Central memory CD4-positive, alpha-beta T cell (primary cell): Measurements from ENCODE around the gene KRT16.
"Not testable (repeated sequence)": the region's sequence is repeated elsewhere in the genome, so short reads cannot be mapped to it uniquely, and the experiment has no call there.

Source experiments
- DNase-seq: peaks from one replicate; pipeline ENCODE4 v3.0.0; 2022

Gene KRT16

DNA sequence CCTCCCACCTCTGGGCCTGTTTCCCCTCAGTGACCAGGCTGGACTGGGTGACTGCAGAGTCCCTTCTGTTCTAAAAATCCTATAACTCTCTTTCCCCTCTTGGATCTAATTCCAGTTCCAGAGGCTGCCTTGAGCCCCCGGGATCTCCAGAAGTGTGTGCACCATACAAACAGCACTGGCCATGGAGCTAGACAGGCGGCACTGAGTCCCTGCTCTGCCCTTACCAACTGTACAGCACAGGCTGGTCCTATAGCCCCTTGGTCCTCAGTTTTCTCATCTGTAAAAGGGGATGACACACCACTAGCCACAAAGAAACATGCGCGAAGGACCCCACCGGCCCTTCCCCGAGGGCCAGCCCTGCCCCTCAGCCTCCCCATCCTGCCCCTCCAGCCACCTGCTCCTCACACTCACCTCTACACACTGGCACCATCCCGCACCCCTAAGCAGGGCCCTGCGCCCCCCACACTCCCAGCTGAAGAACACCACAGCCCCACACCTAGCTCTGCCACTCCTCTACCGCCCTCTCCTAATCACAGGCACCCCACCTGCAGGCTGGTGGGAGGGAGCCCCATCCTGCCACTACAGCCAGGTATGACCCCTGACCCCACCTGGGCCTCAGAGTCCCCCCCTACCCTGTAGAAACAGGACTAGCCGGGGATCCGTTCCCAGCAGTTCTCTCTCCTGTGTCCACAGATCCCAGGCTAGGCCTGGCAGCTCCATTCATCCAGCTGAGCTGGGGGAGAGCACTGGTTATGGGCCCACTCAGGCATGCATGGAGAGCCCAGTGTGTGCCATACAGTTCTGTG, 913 bp upstream of the KRT16 start:
- DNase-seq, result no peak

GRCh38 chr17:41610965-41611640, 1.5 kb downstream of the KRT16 start:
- no peak for DNase-seq

DNA sequence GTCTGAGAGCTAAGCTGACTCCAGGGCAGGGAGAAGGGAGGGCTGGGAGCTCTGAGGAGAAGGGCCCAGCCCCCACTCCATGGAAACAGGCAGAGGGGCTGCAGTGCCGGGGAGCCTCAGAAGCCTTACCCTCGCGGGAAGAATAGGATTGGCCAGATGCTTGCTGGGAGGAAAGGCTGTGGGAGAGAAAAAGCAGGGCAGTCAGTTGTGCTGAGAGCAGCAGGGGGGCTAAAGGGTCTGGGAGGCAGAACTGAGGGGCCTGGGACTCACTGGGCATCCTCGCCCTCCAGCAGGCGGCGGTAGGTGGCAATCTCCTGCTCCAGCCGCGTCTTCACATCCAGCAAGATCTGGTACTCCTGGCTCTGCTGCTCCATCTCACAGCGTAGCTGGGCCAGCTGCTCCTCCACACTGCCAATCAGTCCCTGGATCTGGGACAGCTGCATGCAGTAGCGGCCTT, 2.5 kb downstream of the KRT16 start:
- not testable (repeated sequence) for DNase-seq

DNA sequence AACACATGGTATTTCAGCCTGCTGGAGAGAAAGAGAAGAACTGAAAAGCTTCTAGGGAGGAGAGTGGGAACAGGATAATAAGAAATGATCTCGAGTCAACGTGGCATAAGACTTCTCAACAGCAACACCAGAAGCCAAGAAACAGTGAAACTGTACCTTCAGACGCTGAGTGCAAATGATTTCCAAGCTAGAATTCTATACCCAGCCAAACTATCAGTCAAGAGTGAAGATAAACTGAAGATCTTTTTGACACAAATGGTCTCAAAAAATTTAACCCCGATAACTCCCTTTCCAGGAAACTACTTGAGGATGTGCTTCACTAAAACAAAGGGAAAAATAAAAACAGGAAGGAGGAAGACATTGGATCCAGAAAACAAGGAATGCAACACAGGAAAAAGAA, 5.6 kb downstream of the KRT16 start:
- DNase-seq, result not testable (repeated sequence)

- DNase-seq, result no peak
Measured at GRCh38 chr17:41602524-41602923, 10.0 kb downstream of the KRT16 start.

DNA sequence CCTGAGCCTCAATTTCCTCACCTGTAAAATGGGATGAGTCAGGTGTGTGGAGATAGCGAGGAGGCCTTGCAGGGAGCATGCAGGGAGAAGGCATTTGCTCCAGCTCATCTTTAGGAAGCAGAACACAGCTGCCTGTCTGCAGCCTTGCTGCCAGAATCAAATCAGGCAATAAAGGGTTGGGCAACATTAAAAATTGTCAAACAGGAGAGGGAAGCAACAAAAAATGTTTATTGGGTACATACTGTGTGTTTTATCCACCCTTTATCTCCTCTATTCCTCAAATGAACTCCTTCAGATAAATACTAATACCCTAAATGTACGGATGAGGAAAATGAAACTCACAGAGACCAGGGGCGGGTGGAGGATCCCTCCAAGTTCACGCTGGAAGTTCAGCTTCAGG, 12.2 kb downstream of the KRT16 start:
- DNase-seq, result no peak

DNA sequence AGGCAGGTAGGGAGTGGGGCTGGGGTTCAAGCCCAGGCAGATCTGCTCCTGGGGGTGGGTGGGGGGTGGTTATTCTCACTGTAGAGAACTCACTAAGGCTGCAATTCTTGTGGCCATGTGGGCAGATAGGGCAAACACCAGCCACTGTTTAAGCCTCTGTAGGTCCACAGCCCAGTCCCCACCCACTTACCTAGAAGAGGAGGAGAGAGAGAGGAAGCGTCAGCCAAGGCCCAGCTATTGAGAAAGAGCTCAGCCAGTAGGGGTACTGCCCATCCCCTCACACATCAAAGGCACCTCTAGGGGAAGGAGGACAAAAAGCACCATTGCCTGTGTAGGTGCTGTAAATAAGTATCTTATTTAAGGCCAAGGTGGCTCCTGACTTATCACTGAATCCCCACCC, 12.9 kb downstream of the KRT16 start:
- no peak for DNase-seq

DNA sequence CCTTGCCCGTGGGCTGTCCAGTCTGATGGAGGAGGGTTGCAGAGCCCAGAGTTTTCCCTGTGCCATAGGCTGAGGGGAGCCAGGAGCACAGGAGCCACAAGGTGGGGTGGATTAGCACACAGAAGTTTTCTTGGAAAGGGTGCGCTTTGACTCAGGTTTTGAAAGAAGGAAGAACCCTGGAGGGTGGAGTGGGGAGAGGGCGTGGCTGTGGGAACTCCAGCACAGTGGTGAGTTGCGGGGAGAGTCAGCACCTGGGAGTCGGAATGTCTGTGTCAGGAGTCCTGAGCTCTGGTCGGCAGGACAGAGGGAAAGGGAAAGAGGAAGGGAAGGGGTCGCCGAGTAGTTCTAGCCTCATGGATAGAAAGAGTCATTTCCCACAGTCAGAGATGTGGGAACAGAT, 17.0 kb downstream of the KRT16 start:
- DNase-seq, result no peak

DNA sequence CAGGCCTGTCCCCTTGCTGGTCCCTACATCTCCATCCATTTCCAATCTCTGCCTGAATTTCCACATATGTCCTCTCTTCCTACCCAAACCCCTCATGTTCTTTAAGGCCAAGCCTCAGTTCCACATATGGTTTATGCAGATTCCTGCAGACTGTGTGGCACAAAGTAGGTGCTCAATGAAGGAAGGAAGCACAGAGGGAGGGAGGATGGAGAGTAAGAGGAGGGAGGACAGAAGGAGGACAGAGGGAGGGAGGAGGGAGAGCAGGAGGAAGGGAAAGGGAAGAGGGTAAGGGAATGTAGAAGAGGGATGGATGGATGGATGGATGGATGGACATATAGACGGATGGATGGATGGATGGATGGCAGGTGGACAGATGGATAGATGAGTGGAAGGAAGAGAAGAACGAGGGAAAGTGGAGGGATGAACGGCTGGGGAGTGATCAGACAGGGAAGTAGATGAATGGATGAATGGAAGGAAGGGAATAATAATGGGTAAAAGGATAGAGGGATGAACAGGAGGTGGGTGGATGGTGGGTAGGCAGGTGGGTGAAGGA, 18.1 kb downstream of the KRT16 start:
- no peak for DNase-seq

GRCh38 chr17:41593306-41593981, 19.1 kb downstream of the KRT16 start:
- DNase-seq, result no peak

GRCh38 chr17:41592601-41593305, 19.8 kb downstream of the KRT16 start:
- DNase-seq, result no peak

DNA sequence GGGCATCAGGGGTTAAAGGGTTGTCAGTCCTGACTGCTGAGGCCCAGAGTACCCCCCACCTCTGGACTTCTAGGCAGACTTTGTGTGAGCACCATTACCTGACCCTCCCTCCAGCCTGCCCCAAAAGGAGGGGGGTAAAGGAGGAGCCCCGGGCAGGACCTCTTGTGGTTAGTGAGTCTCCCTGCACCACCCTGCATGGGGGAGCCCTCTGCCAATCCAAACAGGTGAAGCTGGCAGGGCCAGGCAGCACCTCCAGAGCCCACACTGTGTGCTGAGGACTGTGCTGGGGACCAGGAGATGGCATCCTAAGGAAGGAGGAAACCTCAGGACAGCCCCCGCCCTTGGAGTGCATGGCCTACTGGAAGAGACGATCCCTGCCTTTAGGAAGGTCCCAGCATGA, 23.3 kb downstream of the KRT16 start:
- no peak for DNase-seq

GRCh38 chr17:41588126-41588810, 24.3 kb downstream of the KRT16 start:
- no peak for DNase-seq

GRCh38 chr17:41586863-41587495, 25.6 kb downstream of the KRT16 start, which contains the start of gene KRT14:
Gene KRT14, minus strand, starts transcription at chr17:41586895. Its CDS starts 61 bp downstream, at chr17:41586834.
- DNase-seq, result no peak

DNA sequence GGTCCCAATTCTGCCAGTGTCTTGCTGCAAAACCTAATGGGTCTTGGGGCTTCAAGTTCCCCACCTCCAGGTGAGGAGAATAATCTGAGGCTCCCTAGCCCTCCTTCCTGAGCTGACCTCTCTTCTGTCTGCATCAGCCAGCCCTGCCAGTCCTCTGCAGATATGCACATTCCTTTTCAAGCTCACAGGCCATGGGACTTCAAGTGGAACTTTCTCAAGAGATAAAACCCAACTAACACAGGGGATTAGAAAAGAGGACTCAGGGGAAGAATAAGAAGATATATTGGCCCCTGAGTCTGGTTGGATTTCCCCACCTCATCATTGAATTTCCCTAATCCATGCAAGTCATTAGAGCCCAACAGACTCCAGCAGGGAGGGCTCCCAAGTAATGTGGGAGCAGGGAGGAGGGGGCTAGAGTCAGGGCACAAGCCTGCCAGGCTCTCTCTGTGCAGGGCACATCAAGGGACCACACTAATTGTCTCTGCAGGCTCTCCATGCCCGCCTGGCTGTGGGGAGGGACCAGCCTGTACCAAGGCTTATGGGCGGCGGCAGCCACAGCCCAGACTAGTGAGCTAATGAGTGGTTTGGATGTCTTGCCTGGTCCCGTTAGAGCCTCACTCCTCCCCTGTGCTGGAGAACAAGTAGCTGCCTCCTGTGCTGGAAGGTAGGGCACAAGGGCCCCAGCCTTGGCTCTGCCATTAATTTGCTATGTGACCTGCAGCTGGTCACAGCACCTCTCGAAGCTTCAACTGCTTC, 27.1 kb downstream of the KRT16 start:
- DNase-seq, result no peak

DNA sequence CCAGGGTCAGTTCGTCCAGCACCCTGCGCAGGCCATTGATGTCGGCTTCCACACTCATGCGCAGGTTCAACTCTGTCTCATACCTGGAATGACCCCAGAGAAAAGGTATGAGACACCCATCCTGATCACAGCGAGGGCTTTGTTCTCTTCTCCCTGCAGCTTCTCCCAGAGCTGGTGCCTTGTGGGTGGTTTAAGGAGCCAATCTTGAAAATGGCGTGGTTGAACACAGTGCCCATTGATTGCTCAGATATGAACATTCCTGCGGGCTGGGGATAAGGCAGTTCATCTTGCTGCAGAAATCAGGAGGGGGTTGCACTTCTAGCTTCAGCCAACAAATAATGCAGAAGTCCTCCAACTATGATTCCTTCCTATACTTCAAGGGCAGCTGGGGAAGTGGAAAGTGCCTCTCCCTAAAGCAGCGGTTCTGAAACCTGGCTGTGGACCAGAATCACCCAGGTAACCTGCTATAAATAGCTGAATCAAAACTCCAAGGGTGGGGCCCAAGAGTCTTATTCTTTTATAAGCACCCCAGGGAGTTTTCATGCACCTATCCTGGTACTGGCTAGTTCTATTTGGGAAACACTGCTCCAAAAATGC, 28.1 kb downstream of the KRT16 start:
- not testable (repeated sequence) for DNase-seq

- DNase-seq, result no peak
Measured at GRCh38 chr17:41583137-41584127, 29.1 kb downstream of the KRT16 start.

DNA sequence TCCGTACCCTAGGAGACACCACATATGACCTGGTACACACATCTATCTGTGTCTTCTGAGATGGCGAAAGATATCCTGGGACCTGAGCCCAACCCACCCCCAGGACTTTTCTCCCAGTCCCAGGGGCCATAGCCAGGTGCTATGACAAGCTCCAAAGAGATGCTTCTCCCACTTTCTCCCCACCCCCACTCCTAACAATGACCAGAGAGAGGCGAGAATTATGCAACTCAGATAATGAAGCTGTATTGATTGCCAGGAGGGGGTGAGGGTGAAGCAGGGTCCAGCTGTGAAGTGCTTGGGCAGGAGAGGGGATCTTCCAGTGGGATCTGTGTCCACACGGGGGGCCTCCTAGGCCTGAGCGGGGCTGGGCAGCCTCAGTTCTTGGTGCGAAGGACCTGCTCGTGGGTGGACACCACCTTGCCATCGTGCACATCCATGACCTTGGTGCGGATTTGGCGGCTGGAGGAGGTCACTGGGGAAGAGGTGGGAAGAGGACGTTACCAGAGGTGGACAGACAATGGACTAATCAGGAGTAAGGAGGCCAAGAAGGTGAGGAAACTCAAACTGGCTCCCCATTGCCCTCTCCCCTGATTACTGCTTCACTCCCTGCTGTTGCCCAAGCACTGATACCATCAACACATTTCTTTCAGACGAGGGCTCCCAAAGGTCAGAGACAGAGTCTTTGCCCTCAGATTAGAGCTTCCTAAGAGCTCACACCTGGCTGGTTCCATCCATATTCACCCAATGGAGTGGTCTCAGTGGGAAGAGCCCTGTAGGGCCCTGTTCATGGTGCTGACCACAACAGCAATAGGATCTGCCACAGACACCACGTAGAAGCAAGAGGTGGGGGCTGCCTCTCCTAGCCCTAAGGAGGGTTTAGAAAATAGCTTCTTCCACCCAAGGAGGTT, 30.3 kb downstream of the KRT16 start:
- not testable (repeated sequence) for DNase-seq
